ENCODE results near the gene TC2N. TPM values are rescaled to one million over a fixed set of nuclear protein-coding genes. Genes with fewer than 3 reads are reported as not detected.

TC2N gene
- total and polyA plus RNA-seq, 9 of the 15 experiments (the other 6 are each of a cell fraction or from before 2014, with no cell fraction given): 2.0 to 12.5 (median 7.3) TPM

GRCh38 chr14:91827746-91828145 is 39.6 kb downstream of the TC2N start:
- H3K27me3 ChIP-seq (ENCODE audit: control insufficient read depth in 2 of 2, insufficient read depth in 2 of 2, low read length in 2 of 2): no peaks in the 10 kb centered on the region
- ChIA-PET POLR2A (no interaction called here), CTCF (ENCODE audit: low intra/inter-chr PET ratio) (no interaction called here)
- H3K27ac ChIP-seq (ENCODE audit: extremely low read depth, low read depth, low read length): no peak overlapping the region
- H4K20me1 ChIP-seq (replicated peaks; ENCODE audit: control insufficient read depth, insufficient read depth, low read length): no peaks in the 10 kb centered on the region
- H3K36me3 ChIP-seq (ENCODE audit: control insufficient read depth, insufficient read depth, low read length): no peaks in the 10 kb centered on the region
- no peak for ATAC-seq
- H3K4me3 ChIP-seq: no peak overlapping the region
- no TSS peak for BruUV-seq (replicated peaks)
- intact Hi-C loops (cut with micrococcal nuclease) (no loop called here), in situ Hi-C loops (cut with MboI) (no loop called here)
- H3K79me2 ChIP-seq (ENCODE audit: control insufficient read depth, insufficient read depth, low read length): no peaks in the 10 kb centered on the region; the same call in 2 of the 3 replicates
- H2AFZ ChIP-seq (ENCODE audit: low read depth, low read length): no peak overlapping the region
- FAIRE-seq: no peak
- DNase-seq (ENCODE audit: extremely low read depth in 1 of 4, low spot score in 3 of 4): no peak
- no peaks in the 10 kb centered on the region for H3K9me3 ChIP-seq (replicated peaks; ENCODE audit: control insufficient read depth, insufficient read depth, low read depth, low read length)
- no peak overlapping the region for H3K9ac ChIP-seq (ENCODE audit: insufficient read depth in 1 of 2, low read depth in 2 of 2, low read length in 2 of 2)
- TF ChIP-seq ATF3 (IDR thresholded peaks at IDR 0.05) (0 out of 2 replicates have a peak, but pooled peaks have one; percentile 18), ATF3 (CRISPR knock-in tag; conservative IDR thresholded peaks at IDR 0.05) (no peak), BRCA1 (IDR thresholded peaks at IDR 0.05) (no peak), BRCA1 (CRISPR knock-in tag; IDR thresholded peaks at IDR 0.05) (no peak)
- H3K4me1 ChIP-seq (replicated peaks in 1 of 2; ENCODE audit: control insufficient read depth in 2 of 2, insufficient read depth in 2 of 2, low read length in 2 of 2): no peaks in the 10 kb centered on the region; a peak in 1 of 5 replicates
- H3K9me1 ChIP-seq (ENCODE audit: control insufficient read depth, insufficient read depth, low read length): no peaks in the 10 kb centered on the region
- H3K4me2 ChIP-seq (ENCODE audit: insufficient read depth, low read length): no peak overlapping the region
- 86% methylated on average over 1 of the region's 1 CpG for WGBS (ENCODE audit: insufficient coverage, low coverage, missing lambda C conversion rate)

DNA sequence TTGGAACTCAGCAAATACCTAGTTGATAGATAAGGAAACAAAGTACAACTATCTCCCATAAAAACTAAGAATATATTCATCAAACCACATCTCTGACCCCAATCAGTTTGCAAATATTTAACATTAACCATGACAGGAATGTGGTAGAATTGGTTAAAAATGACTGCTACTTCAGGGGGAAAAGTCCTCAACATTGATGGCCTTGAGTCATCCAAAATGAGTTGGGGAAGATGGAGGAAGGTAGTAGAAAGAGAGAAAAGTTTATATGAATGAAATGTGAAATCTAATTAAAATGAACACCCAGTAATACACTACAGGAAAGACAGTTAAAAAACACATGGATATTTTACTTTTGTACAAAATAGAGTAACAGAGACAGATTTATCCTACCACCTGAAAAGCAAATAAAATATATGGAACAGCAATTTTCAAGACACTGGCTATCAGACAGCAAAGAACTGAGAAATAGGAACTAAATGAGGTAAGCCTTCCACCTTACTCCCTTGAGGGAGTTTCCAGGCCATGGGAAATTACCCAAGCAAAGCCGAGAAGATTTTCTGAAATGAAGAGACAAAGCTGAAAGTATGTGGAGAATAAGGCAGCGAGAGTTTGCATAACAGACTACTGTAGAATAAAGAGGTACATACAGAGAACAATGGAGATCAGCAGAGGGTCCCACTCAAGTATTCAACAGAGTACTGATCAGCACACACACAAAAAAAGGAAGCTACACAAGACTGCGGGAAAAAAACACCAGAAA is 49.6 kb downstream of the TC2N start:
- FAIRE-seq (no peak), DNase-seq (ENCODE audit: extremely low read depth in 1 of 4, low spot score in 3 of 4) (no peak), ATAC-seq (no peak)
- Histone ChIP-seq H3K4me2 (ENCODE audit: insufficient read depth, low read length) (no peak overlapping the region), H3K4me3 (no peak overlapping the region), H3K9ac (ENCODE audit: insufficient read depth in 1 of 2, low read depth in 2 of 2, low read length in 2 of 2) (no peak overlapping the region), H3K9me3 (replicated peaks; ENCODE audit: control insufficient read depth, insufficient read depth, low read depth, low read length) (no peaks in the 10 kb centered on the region), H3K27ac (ENCODE audit: extremely low read depth, low read depth, low read length) (no peak overlapping the region), H4K20me1 (replicated peaks; ENCODE audit: control insufficient read depth, insufficient read depth, low read length) (no peaks in the 10 kb centered on the region), H2AFZ (ENCODE audit: low read depth, low read length) (no peak overlapping the region), H3K27me3 (ENCODE audit: control insufficient read depth in 2 of 2, insufficient read depth in 2 of 2, low read length in 2 of 2) (no peaks in the 10 kb centered on the region), H3K9me1 (ENCODE audit: control insufficient read depth, insufficient read depth, low read length) (no peaks in the 10 kb centered on the region), H3K36me3 (ENCODE audit: control insufficient read depth, insufficient read depth, low read length) (no peaks in the 10 kb centered on the region), H3K4me1 (replicated peaks in 1 of 2; ENCODE audit: control insufficient read depth in 2 of 2, insufficient read depth in 2 of 2, low read length in 2 of 2) (no peaks in the 10 kb centered on the region), H3K79me2 (ENCODE audit: control insufficient read depth, insufficient read depth, low read length) (no peaks in the 10 kb centered on the region)
- WGBS (ENCODE audit: insufficient coverage, low coverage, missing lambda C conversion rate): 21% methylated on average over 2 of the region's 3 CpGs
- ChIA-PET CTCF (ENCODE audit: low intra/inter-chr PET ratio) (no interaction called here), POLR2A (no interaction called here)
- in situ Hi-C loops (cut with MboI): no loop called here
- intact Hi-C loops (cut with micrococcal nuclease): no loop called here
- BruUV-seq (replicated peaks): no TSS peak
- TF ChIP-seq, protein P1, sequence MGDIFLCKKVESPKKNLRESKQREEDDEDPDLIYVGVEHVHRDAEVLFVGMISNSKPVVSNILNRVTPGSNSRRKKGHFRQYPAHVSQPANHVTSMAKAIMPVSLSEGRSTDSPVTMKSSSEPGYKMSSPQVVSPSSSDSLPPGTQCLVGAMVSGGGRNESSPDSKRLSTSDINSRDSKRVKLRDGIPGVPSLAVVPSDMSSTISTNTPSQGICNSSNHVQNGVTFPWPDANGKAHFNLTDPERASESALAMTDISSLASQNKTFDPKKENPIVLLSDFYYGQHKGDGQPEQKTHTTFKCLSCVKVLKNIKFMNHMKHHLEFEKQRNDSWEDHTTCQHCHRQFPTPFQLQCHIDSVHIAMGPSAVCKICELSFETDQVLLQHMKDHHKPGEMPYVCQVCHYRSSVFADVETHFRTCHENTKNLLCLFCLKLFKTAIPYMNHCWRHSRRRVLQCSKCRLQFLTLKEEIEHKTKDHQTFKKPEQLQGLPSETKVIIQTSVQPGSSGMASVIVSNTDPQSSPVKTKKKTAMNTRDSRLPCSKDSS (IDR thresholded peaks at IDR 0.05; ENCODE audit: low read depth, partially characterized antibody): no peak
- no peak for TF ChIP-seq RBFOX2 (IDR thresholded peaks at IDR 0.05; ENCODE audit: low read depth, low read length)
- TF ChIP-seq ARID4B (CRISPR knock-in tag; IDR thresholded peaks at IDR 0.05): no peak
